ENCODE results near the gene SPAG17.

Gene SPAG17

GRCh38 chr1:118117521-118117920 lies 67.5 kb downstream of the SPAG17 start:
- no peak for DNase-seq

- DNase-seq: no peak
These were observed 68.1 kb downstream of the SPAG17 start for GRCh38 chr1:118116909-118117308.

GRCh38 chr1:118116401-118116800 lies 68.6 kb downstream of the SPAG17 start:
- DNase-seq: no peak

- DNase-seq: no peak
These were observed 69.3 kb downstream of the SPAG17 start for GRCh38 chr1:118115567-118116295.

GRCh38 chr1:118113261-118113660 lies 71.8 kb downstream of the SPAG17 start:
- no peak for DNase-seq

- no peak for DNase-seq
These were observed 74.4 kb downstream of the SPAG17 start for GRCh38 chr1:118110580-118110979.

GRCh38 chr1:118104951-118105350 lies 80.1 kb downstream of the SPAG17 start:
- no peak for DNase-seq

- DNase-seq: no peak
These were observed 82.6 kb downstream of the SPAG17 start for GRCh38 chr1:118102445-118102844.

GRCh38 chr1:118101999-118102398 lies 83.0 kb downstream of the SPAG17 start:
- no peak for DNase-seq

GRCh38 chr1:118101515-118101844 lies 83.5 kb downstream of the SPAG17 start:
- DNase-seq: no peak

GRCh38 chr1:118100686-118101514 lies 84.1 kb downstream of the SPAG17 start:
- DNase-seq: no peak

- no peak for DNase-seq
These were observed 85.3 kb downstream of the SPAG17 start for GRCh38 chr1:118099686-118100085.

GRCh38 chr1:118097622-118098348 lies 87.2 kb downstream of the SPAG17 start:
- DNase-seq: no peak

GRCh38 chr1:118093017-118093416 lies 92.0 kb downstream of the SPAG17 start:
- DNase-seq: no peak

- DNase-seq: no peak
These were observed 94.9 kb downstream of the SPAG17 start for GRCh38 chr1:118090130-118090529.

- DNase-seq: no peak
These were observed 99.7 kb downstream of the SPAG17 start for GRCh38 chr1:118085365-118085764.

GRCh38 chr1:118084400-118084799 lies 100.6 kb downstream of the SPAG17 start:
- DNase-seq: no peak

- DNase-seq: no peak
These were observed 102.0 kb downstream of the SPAG17 start for GRCh38 chr1:118082984-118083383.

- DNase-seq: no peak
These were observed 103.6 kb downstream of the SPAG17 start for GRCh38 chr1:118081387-118081786.

- DNase-seq: no peak
These were observed 107.5 kb downstream of the SPAG17 start for GRCh38 chr1:118077331-118078045.

- DNase-seq: no peak
These were observed 109.9 kb downstream of the SPAG17 start for GRCh38 chr1:118075116-118075515.

GRCh38 chr1:118073648-118074435 lies 111.2 kb downstream of the SPAG17 start:
- no peak for DNase-seq

Measured in stimulated activated CD4-positive, alpha-beta T cell treated with anti-CD3 and anti-CD28 coated beads, Interleukin-12 subunit alpha, Interleukin-12 subunit beta, amount 100 ng/mL, for 4 hours (primary cell).